ENCODE measurements around the gene UGGT1.

The UGGT1 gene

DNA sequence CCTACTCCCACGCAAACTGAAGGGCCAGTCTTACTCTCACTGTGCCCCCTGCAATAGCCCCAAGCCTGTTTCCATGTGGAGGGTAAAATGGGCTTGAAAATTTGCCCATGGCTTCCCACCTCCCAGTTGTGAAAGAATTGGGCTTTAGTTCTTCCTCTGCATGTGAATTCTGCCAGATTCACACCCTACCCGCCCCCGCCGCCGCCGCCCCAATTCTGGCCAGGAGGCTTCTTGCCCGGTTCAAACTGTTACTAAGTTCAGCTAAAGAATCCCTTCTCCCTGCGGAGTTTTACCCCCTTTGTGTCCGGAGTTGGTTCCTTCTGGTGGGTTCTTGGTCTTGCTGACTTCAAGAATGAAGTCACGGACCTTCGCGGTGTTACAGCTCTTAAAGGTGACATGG, 37.7 kb upstream of the UGGT1 start:
- no peaks in the 10 kb centered on the region for H3K79me2 ChIP-seq (ENCODE audit: insufficient read depth, low read length)
- no peak overlapping the region for H2AFZ ChIP-seq (ENCODE audit: low read depth, low read length)
- no peak for ATAC-seq (ENCODE audit: insufficient read depth, low read depth)
- no peak overlapping the region for H3K9ac ChIP-seq (ENCODE audit: low read depth, low read length)
- no peak overlapping the region for H3K27ac ChIP-seq (ENCODE audit: low read length)
- no peaks in the 10 kb centered on the region for H3K36me3 ChIP-seq (ENCODE audit: insufficient read depth, low read length)
- H3K4me3 ChIP-seq (ENCODE audit: low read depth in 1 of 2, low read length in 2 of 2), result no peak overlapping the region
- no peak for TF ChIP-seq EZH2 (IDR thresholded peaks at IDR 0.05; ENCODE audit: borderline replicate concordance, low read depth, low read length, severe bottlenecking)
- TF ChIP-seq CTCF (IDR thresholded peaks at IDR 0.05; ENCODE audit: borderline replicate concordance, extremely low read depth, low read length, poor library complexity, severe bottlenecking), result no peak
- peaks cover 2% of the 10 kb centered on the region for H3K9me3 ChIP-seq (ENCODE audit: insufficient read depth, low read length, severe bottlenecking)
- no peaks in the 10 kb centered on the region for H3K4me1 ChIP-seq (ENCODE audit: insufficient read depth, low read length)
- no peak overlapping the region for H3K4me2 ChIP-seq (ENCODE audit: insufficient read depth, low read length)
- H3K27me3 ChIP-seq (ENCODE audit: insufficient read depth, low read length, poor library complexity), result no peaks in the 10 kb centered on the region
- H4K20me1 ChIP-seq (ENCODE audit: insufficient read depth, low read length), result no peaks in the 10 kb centered on the region
- DNase-seq, result no peak

- Histone ChIP-seq H3K27ac (ENCODE audit: low read length) (no peak overlapping the region), H2AFZ (ENCODE audit: low read depth, low read length) (no peak overlapping the region), H3K79me2 (ENCODE audit: insufficient read depth, low read length) (no peaks in the 10 kb centered on the region), H3K9me3 (ENCODE audit: insufficient read depth, low read length, severe bottlenecking) (peaks cover 2% of the 10 kb centered on the region), H3K27me3 (ENCODE audit: insufficient read depth, low read length, poor library complexity) (no peaks in the 10 kb centered on the region), H3K4me1 (ENCODE audit: insufficient read depth, low read length) (no peaks in the 10 kb centered on the region), H3K9ac (ENCODE audit: low read depth, low read length) (no peak overlapping the region), H3K36me3 (ENCODE audit: insufficient read depth, low read length) (no peaks in the 10 kb centered on the region), H3K4me2 (ENCODE audit: insufficient read depth, low read length) (no peak overlapping the region), H3K4me3 (ENCODE audit: low read depth in 1 of 2, low read length in 2 of 2) (no peak overlapping the region), H4K20me1 (ENCODE audit: insufficient read depth, low read length) (no peaks in the 10 kb centered on the region)
- DNase-seq, result no peak
- ATAC-seq (ENCODE audit: insufficient read depth, low read depth), result no peak
- no peak for TF ChIP-seq EZH2 (IDR thresholded peaks at IDR 0.05; ENCODE audit: borderline replicate concordance, low read depth, low read length, severe bottlenecking)
- no peak for TF ChIP-seq CTCF (IDR thresholded peaks at IDR 0.05; ENCODE audit: borderline replicate concordance, extremely low read depth, low read length, poor library complexity, severe bottlenecking)
Measured at GRCh38 chr2:128054104-128054885, 36.7 kb upstream of the UGGT1 start.

DNA sequence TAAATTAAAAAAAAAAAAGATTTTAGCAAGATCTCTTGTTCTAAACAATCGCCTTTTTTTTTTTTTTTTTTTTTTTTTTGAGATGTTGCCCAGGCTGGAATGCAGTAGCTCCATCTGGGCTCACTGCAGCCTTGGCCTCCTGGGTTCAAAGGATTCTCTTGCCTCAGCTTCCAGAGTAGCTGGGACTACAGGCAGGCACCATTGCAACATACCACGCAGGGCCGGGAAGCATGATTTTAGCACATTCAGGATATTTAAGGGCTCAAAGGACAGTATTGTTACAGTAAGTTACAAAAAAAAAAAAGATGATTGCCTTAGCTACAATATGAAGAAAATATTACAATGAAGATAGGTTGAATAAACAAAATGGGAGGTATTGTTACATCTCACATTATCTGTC, 33.7 kb upstream of the UGGT1 start:
- Histone ChIP-seq H3K79me2 (ENCODE audit: insufficient read depth, low read length) (no peaks in the 10 kb centered on the region), H3K27ac (ENCODE audit: low read length) (no peak overlapping the region), H3K36me3 (ENCODE audit: insufficient read depth, low read length) (no peaks in the 10 kb centered on the region), H3K27me3 (ENCODE audit: insufficient read depth, low read length, poor library complexity) (no peaks in the 10 kb centered on the region), H3K4me1 (ENCODE audit: insufficient read depth, low read length) (no peaks in the 10 kb centered on the region), H3K4me2 (ENCODE audit: insufficient read depth, low read length) (no peak overlapping the region), H4K20me1 (ENCODE audit: insufficient read depth, low read length) (no peaks in the 10 kb centered on the region), H3K9me3 (ENCODE audit: insufficient read depth, low read length, severe bottlenecking) (no peaks in the 10 kb centered on the region), H3K9ac (ENCODE audit: low read depth, low read length) (no peak overlapping the region), H2AFZ (ENCODE audit: low read depth, low read length) (no peak overlapping the region), H3K4me3 (ENCODE audit: low read depth in 1 of 2, low read length in 2 of 2) (no peak overlapping the region)
- ATAC-seq (ENCODE audit: insufficient read depth, low read depth), result no peak
- no peak for DNase-seq
- TF ChIP-seq EZH2 (IDR thresholded peaks at IDR 0.05; ENCODE audit: borderline replicate concordance, low read depth, low read length, severe bottlenecking) (no peak), CTCF (IDR thresholded peaks at IDR 0.05; ENCODE audit: borderline replicate concordance, extremely low read depth, low read length, poor library complexity, severe bottlenecking) (no peak)
